Neural progenitor cell (in vitro differentiated cells): ENCODE results near the gene ZBTB20.

ENCODE experiments used
- EZH2 ChIP-seq: fragments of 200-600 bp; sonication (generic); IDR thresholded peaks from 2 replicates; pipeline ENCODE4 v1.6.1; 2017; ENCODE audit warnings: antibody characterized with exemption, mild to moderate bottlenecking, moderate library complexity
- EZH2phosphoT487 ChIP-seq: fragments of 200-600 bp; sonication (generic); IDR thresholded peaks from 2 replicates; pipeline ENCODE4 v1.6.1; 2017; ENCODE audit warnings: antibody characterized with exemption
- TF ChIP-seq, protein P1 (sequence below): fragments of 200-600 bp; sonication (generic); IDR thresholded peaks from 2 replicates; pipeline ENCODE4 v1.5.1; 2017; ENCODE audit warnings: antibody characterized with exemption, mild to moderate bottlenecking

DNA sequence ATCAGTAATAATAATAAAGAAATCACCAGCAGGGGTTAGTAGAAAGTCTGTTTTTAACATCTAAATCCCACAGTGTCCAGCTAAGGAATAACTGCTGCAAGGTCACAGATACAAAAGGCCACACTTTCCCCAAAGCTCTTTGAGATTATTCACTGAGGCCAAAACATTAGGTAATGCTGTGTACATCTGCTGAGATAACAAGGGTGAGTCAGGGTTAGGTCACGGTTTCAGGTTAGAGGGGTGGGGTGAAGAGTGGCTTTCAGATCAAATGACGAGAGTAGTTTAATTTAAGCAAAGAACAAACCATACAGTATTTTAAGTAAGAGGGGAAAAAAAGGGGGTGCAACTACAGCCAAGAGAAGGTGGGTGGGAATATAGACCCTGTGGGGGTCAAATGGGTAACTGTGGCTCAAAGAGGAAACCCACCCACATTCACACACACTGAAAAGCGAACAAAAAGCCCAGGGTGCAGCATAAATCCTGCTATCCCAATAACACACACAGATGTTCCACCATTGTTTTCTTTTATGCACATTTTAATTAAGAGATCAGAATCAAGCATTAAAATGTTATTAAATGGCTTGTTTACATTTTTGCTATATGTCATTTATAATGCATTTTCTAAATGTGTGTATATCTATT lies 440.4 kb downstream of the ZBTB20 start:
- TF ChIP-seq, protein P1, sequence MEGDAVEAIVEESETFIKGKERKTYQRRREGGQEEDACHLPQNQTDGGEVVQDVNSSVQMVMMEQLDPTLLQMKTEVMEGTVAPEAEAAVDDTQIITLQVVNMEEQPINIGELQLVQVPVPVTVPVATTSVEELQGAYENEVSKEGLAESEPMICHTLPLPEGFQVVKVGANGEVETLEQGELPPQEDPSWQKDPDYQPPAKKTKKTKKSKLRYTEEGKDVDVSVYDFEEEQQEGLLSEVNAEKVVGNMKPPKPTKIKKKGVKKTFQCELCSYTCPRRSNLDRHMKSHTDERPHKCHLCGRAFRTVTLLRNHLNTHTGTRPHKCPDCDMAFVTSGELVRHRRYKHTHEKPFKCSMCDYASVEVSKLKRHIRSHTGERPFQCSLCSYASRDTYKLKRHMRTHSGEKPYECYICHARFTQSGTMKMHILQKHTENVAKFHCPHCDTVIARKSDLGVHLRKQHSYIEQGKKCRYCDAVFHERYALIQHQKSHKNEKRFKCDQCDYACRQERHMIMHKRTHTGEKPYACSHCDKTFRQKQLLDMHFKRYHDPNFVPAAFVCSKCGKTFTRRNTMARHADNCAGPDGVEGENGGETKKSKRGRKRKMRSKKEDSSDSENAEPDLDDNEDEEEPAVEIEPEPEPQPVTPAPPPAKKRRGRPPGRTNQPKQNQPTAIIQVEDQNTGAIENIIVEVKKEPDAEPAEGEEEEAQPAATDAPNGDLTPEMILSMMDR, result no peak
- TF ChIP-seq EZH2 (no peak), EZH2phosphoT487 (no peak)
